ENCODE results near the gene GPR17. TPM values are rescaled to one million over a fixed set of nuclear protein-coding genes. Genes with fewer than 3 reads are reported as not detected.

GPR17 gene
- total RNA-seq, 2 experiments from 2014 or later = not detected

GRCh38 chr2:127626917-127627739 is 18.8 kb upstream of the GPR17 start:
- no peak for DNase-seq
- Mint-ChIP-seq H3K9me3 (ENCODE audit: insufficient read depth) (no peaks in the 10 kb centered on the region), H3K4me3 (no peak overlapping the region), H3K36me3 (ENCODE audit: low read depth) (no peaks in the 10 kb centered on the region), H3K27ac (no peak overlapping the region), H3K4me1 (ENCODE audit: low read depth) (no peaks in the 10 kb centered on the region), H3K27me3 (ENCODE audit: low read depth) (no peaks in the 10 kb centered on the region)
- ChIA-PET POLR2A (no interaction called here), CTCF (no interaction called here)
- ATAC-seq = no peak

- no peak for ATAC-seq
- H3K4me1 Mint-ChIP-seq (ENCODE audit: low read depth) = no peaks in the 10 kb centered on the region
- no peaks in the 10 kb centered on the region for H3K9me3 Mint-ChIP-seq (ENCODE audit: insufficient read depth)
- DNase-seq = no peak
- H3K27ac Mint-ChIP-seq = no peak overlapping the region
- no peaks in the 10 kb centered on the region for H3K36me3 Mint-ChIP-seq (ENCODE audit: low read depth)
- H3K4me3 Mint-ChIP-seq = no peak overlapping the region
- no peaks in the 10 kb centered on the region for H3K27me3 Mint-ChIP-seq (ENCODE audit: low read depth)
- ChIA-PET POLR2A (interaction anchor here (0.6 kb wide), 1 partner anchor 72 kb away, joined by 4 read pairs; no protein-coding TSS in a partner anchor), CTCF (interaction anchor here (0.8 kb wide), 1 partner anchor 37 kb away, joined by 5 read pairs; no protein-coding TSS in a partner anchor)
These were observed 18.0 kb upstream of the GPR17 start for GRCh38 chr2:127627740-127628571.

GRCh38 chr2:127628767-127629614 is 17.0 kb upstream of the GPR17 start:
- DNase-seq = no peak
- no peaks in the 10 kb centered on the region for H3K27me3 Mint-ChIP-seq (ENCODE audit: low read depth)
- no peak overlapping the region for H3K27ac Mint-ChIP-seq
- peaks cover 9% of the 10 kb centered on the region for H3K4me1 Mint-ChIP-seq (ENCODE audit: low read depth)
- no peaks in the 10 kb centered on the region for H3K9me3 Mint-ChIP-seq (ENCODE audit: insufficient read depth)
- no peaks in the 10 kb centered on the region for H3K36me3 Mint-ChIP-seq (ENCODE audit: low read depth)
- ATAC-seq = no peak
- no peak overlapping the region for H3K4me3 Mint-ChIP-seq
- CTCF ChIA-PET = interaction anchor here (0.8 to 4.2 kb wide), 2 partner anchors 38 kb away, joined by 5 to 17 read pairs; no protein-coding TSS in a partner anchor
- POLR2A ChIA-PET = no interaction called here

- Mint-ChIP-seq H3K27ac (no peak overlapping the region), H3K4me1 (ENCODE audit: low read depth) (peaks cover 9% of the 10 kb centered on the region), H3K27me3 (ENCODE audit: low read depth) (no peaks in the 10 kb centered on the region), H3K9me3 (ENCODE audit: insufficient read depth) (no peaks in the 10 kb centered on the region), H3K36me3 (ENCODE audit: low read depth) (no peaks in the 10 kb centered on the region), H3K4me3 (no peak overlapping the region)
- ChIA-PET CTCF (interaction anchor here (4.2 kb wide), 1 partner anchor 38 kb away, joined by 17 read pairs; no protein-coding TSS in a partner anchor), POLR2A (no interaction called here)
- no peak for DNase-seq
- ATAC-seq = no peak
These were observed 16.3 kb upstream of the GPR17 start for GRCh38 chr2:127629637-127630036.

GRCh38 chr2:127630096-127630863 is 15.7 kb upstream of the GPR17 start:
- DNase-seq = no peak
- ATAC-seq = no peak
- CTCF ChIA-PET = interaction anchor here (4.2 kb wide), 1 partner anchor 39 kb away, joined by 17 read pairs; no protein-coding TSS in a partner anchor
- Mint-ChIP-seq H3K27me3 (ENCODE audit: low read depth) (no peaks in the 10 kb centered on the region), H3K27ac (peak overlapping the region; percentile 40), H3K36me3 (ENCODE audit: low read depth) (no peaks in the 10 kb centered on the region), H3K4me3 (no peak overlapping the region), H3K4me1 (ENCODE audit: low read depth) (peaks cover 9% of the 10 kb centered on the region), H3K9me3 (ENCODE audit: insufficient read depth) (no peaks in the 10 kb centered on the region)
- POLR2A ChIA-PET = no interaction called here

GRCh38 chr2:127630864-127631540 is 15.0 kb upstream of the GPR17 start:
- Mint-ChIP-seq H3K4me1 (ENCODE audit: low read depth) (peaks cover 10% of the 10 kb centered on the region), H3K9me3 (ENCODE audit: insufficient read depth) (no peaks in the 10 kb centered on the region), H3K27me3 (ENCODE audit: low read depth) (no peaks in the 10 kb centered on the region), H3K27ac (no peak overlapping the region), H3K4me3 (no peak overlapping the region), H3K36me3 (ENCODE audit: low read depth) (no peaks in the 10 kb centered on the region)
- no peak for ATAC-seq
- POLR2A ChIA-PET = interaction anchor here (0.6 to 1.0 kb wide), 3 partner anchors 9 to 71 kb away, joined by 3 to 4 read pairs (median 3); no protein-coding TSS in a partner anchor
- DNase-seq = no peak
- CTCF ChIA-PET = interaction anchor here (4.2 kb wide), 1 partner anchor 40 kb away, joined by 17 read pairs; no protein-coding TSS in a partner anchor

- Mint-ChIP-seq H3K36me3 (ENCODE audit: low read depth) (no peaks in the 10 kb centered on the region), H3K9me3 (ENCODE audit: insufficient read depth) (no peaks in the 10 kb centered on the region), H3K27ac (no peak overlapping the region), H3K27me3 (ENCODE audit: low read depth) (no peaks in the 10 kb centered on the region), H3K4me1 (ENCODE audit: low read depth) (peaks cover 13% of the 10 kb centered on the region), H3K4me3 (no peak overlapping the region)
- DNase-seq = no peak
- POLR2A ChIA-PET = interaction anchor here (0.6 to 1.0 kb wide), 3 partner anchors 9 to 71 kb away, joined by 3 to 4 read pairs (median 3); no protein-coding TSS in a partner anchor
- ATAC-seq = no peak
- CTCF ChIA-PET = interaction anchor here (0.9 to 4.2 kb wide), 2 partner anchors 18 to 40 kb away, joined by 4 to 17 read pairs; no protein-coding TSS in a partner anchor
These were observed 14.4 kb upstream of the GPR17 start for GRCh38 chr2:127631541-127631996.

- ATAC-seq (no peak), DNase-seq (no peak)
- CTCF ChIA-PET = interaction anchor here (0.9 to 4.2 kb wide), 2 partner anchors 18 to 41 kb away, joined by 4 to 17 read pairs; no protein-coding TSS in a partner anchor
- Mint-ChIP-seq H3K9me3 (ENCODE audit: insufficient read depth) (no peaks in the 10 kb centered on the region), H3K4me3 (no peak overlapping the region), H3K36me3 (ENCODE audit: low read depth) (no peaks in the 10 kb centered on the region), H3K4me1 (ENCODE audit: low read depth) (peaks cover 17% of the 10 kb centered on the region), H3K27ac (no peak overlapping the region), H3K27me3 (ENCODE audit: low read depth) (no peaks in the 10 kb centered on the region)
- POLR2A ChIA-PET = interaction anchor here (0.6 to 1.0 kb wide), 2 partner anchors 8 to 70 kb away, joined by 3 to 4 read pairs; no protein-coding TSS in a partner anchor
These were observed 13.9 kb upstream of the GPR17 start for GRCh38 chr2:127631997-127632581.

- Mint-ChIP-seq H3K27me3 (ENCODE audit: low read depth) (no peaks in the 10 kb centered on the region), H3K9me3 (ENCODE audit: insufficient read depth) (no peaks in the 10 kb centered on the region), H3K36me3 (ENCODE audit: low read depth) (no peaks in the 10 kb centered on the region), H3K27ac (peak overlapping the region; percentile 72), H3K4me1 (ENCODE audit: low read depth) (peaks cover 22% of the 10 kb centered on the region), H3K4me3 (no peak overlapping the region)
- ChIA-PET CTCF (interaction anchor here (0.9 to 4.2 kb wide), 2 partner anchors 17 to 42 kb away, joined by 4 to 17 read pairs; no protein-coding TSS in a partner anchor), POLR2A (no interaction called here)
- no peak for ATAC-seq
- no peak for DNase-seq
These were observed 13.1 kb upstream of the GPR17 start for GRCh38 chr2:127632592-127633489.
